Lung (tissue), 12 donors: ENCODE data around the gene STAT6. TPM values are rescaled to one million over a fixed set of nuclear protein-coding genes. Genes with fewer than 3 reads are reported as not detected.

Experiments
- ATAC-seq: fragments of 200-7000 bp; cut with Tn5 transposase; one replicate; pipeline ENCODE4 v1.9.1; 2020; ENCODE audit warnings: moderate number of reproducible peaks; ENCODE audit not compliant: insufficient read depth, low FRiP score
- DNase-seq, 3 donors: peaks; one replicate each; pipeline ENCODE4 v3.0.0-alpha.2; 2013 to 2017
- H3K27ac ChIP-seq, 2 donors: one replicate each; pipeline ENCODE4 v1.5.1; 2013; ENCODE audit warnings: mild to moderate bottlenecking in 2 of 2, moderate library complexity in 2 of 2, control low read depth in 1 of 2, inconsistent platforms in 1 of 2, low read depth in 1 of 2, low read length in 1 of 2
- H3K27me3 ChIP-seq, 3 donors: one replicate each; pipeline ENCODE4 v1.5.1; 2013; ENCODE audit warnings: low read length in 2 of 3; ENCODE audit not compliant: control insufficient read depth in 3 of 3, insufficient read depth in 3 of 3
- H3K36me3 ChIP-seq, 4 donors: one replicate each; pipeline ENCODE4 v1.5.1; 2013; ENCODE audit warnings: low read length in 4 of 4, mild to moderate bottlenecking in 1 of 4, moderate library complexity in 1 of 4; ENCODE audit not compliant: control insufficient read depth in 4 of 4, insufficient read depth in 4 of 4
- H3K4me1 ChIP-seq, 5 donors: one replicate each; pipeline ENCODE4 v1.5.1; 2013; ENCODE audit warnings: low read length in 5 of 5, mild to moderate bottlenecking in 2 of 5, moderate library complexity in 1 of 5; ENCODE audit not compliant: control insufficient read depth in 5 of 5, insufficient read depth in 5 of 5
- H3K4me3 ChIP-seq: one replicate; pipeline ENCODE4 v1.5.1; 2013; ENCODE audit warnings: mild to moderate bottlenecking, control low read depth, moderate library complexity
- H3K9ac ChIP-seq, 2 donors: one replicate each; pipeline ENCODE4 v1.5.1; 2013; ENCODE audit warnings: low read length in 2 of 2, control low read depth in 1 of 2; ENCODE audit not compliant: insufficient read depth in 1 of 2
- H3K9me3 ChIP-seq, 4 donors: one replicate each; pipeline ENCODE4 v1.5.1; 2013; ENCODE audit warnings: low read length in 3 of 4, mild to moderate bottlenecking in 1 of 4, moderate library complexity in 1 of 4; ENCODE audit not compliant: control insufficient read depth in 4 of 4, insufficient read depth in 3 of 4
- WGBS, 2 donors: extraction: QIAGEN DNeasy Blood & Tissue Kit; methylation state at CpG; one replicate each; pipeline ENCODE4 v1.1.7; 2013; 5-methylcytosine and 5-hydroxymethylcytosine counted together
- polyA plus RNA-seq, 2 donors: library from polyadenylated mRNA; stranded (reverse); fragments of 200-250 nt; gene quantifications; one replicate each; pipeline ENCODE4 v1.2.1, GENCODE V29; 2013
- total RNA-seq, 2 donors: library from RNA; depleted of rRNA in 1 of 2; stranded (reverse); fragments of >200 nt in 1 of 2; gene quantifications; one replicate each; pipeline ENCODE4 v1.2.1, GENCODE V29; 2014 to 2021
- TF ChIP-seq, protein P1 (sequence below): IDR thresholded peaks from 2 replicates; pipeline ENCODE4 v1.5.1; 2012; ENCODE audit warnings: mild to moderate bottlenecking; ENCODE audit errors: control extremely low read depth, extremely low read depth
- donor health status: control.
- donor health status: control.
- donor health status: Bipolar disorder and iron deficiency.
- donor health status: healthy.
- donor health status: DM: yes; HTN: yes; CAD: no.

Gene STAT6
- total and polyA plus RNA-seq, 4 donors = 118 to 216 (median 174) TPM

- no peaks in the 10 kb centered on the region for H3K27me3 ChIP-seq
- H3K9me3 ChIP-seq = no peaks in the 10 kb centered on the region
- H3K27ac ChIP-seq = peak overlapping the region in 1 of 2 donors; percentile 38
- no peak overlapping the region for H3K9ac ChIP-seq
- 85 to 89% methylated on average over 8 of the region's 8 CpGs for WGBS, 2 donors
- peaks cover 8 to 68% (median 51%) of the 10 kb centered on the region in 4 donors for H3K36me3 ChIP-seq
- DNase-seq (no peak), ATAC-seq (no peak)
- TF ChIP-seq, protein P1, sequence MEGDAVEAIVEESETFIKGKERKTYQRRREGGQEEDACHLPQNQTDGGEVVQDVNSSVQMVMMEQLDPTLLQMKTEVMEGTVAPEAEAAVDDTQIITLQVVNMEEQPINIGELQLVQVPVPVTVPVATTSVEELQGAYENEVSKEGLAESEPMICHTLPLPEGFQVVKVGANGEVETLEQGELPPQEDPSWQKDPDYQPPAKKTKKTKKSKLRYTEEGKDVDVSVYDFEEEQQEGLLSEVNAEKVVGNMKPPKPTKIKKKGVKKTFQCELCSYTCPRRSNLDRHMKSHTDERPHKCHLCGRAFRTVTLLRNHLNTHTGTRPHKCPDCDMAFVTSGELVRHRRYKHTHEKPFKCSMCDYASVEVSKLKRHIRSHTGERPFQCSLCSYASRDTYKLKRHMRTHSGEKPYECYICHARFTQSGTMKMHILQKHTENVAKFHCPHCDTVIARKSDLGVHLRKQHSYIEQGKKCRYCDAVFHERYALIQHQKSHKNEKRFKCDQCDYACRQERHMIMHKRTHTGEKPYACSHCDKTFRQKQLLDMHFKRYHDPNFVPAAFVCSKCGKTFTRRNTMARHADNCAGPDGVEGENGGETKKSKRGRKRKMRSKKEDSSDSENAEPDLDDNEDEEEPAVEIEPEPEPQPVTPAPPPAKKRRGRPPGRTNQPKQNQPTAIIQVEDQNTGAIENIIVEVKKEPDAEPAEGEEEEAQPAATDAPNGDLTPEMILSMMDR = no peak
- H3K4me3 ChIP-seq = no peak overlapping the region
- H3K4me1 ChIP-seq = peaks cover 0 to 25% (median 11%) of the 10 kb centered on the region in 5 donors
These were observed 14.2 kb downstream of the STAT6 start for GRCh38 chr12:57096748-57097553.

DNA sequence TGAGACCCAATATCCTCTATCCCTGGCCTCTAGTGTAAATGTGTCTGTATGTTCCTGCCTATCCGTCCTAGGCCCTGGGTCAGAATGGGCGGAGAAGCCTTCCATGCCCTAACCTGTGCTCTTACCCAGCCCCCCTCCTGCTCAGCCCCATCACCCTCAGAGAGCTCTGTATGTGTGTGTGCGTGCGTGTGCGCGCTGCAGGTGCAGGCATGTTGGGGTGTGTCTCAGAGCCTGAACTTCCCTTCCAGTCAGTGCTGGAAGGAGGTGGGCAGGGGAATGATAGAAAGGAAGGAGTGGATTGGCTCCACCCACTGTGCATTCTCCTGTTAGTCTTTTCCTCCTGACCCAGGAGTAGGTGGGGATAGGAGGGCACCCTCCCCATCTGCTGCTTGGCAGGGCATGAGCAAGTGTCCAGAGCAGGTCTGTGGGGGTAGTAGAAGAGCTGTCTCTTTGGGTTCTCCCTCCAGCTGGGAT lies 15.0 kb downstream of the STAT6 start:
- Histone ChIP-seq H3K9ac (no peak overlapping the region), H3K36me3 (peaks cover 11 to 74% (median 56%) of the 10 kb centered on the region in 4 donors), H3K4me3 (no peak overlapping the region), H3K4me1 (peaks cover 0 to 33% (median 14%) of the 10 kb centered on the region in 5 donors), H3K27ac (no peak overlapping the region), H3K27me3 (no peaks in the 10 kb centered on the region), H3K9me3 (no peaks in the 10 kb centered on the region)
- ATAC-seq (no peak), DNase-seq (no peak)
- TF ChIP-seq, protein P1 = no peak
- WGBS, 2 donors = 81 to 92% methylated on average over 6 of the region's 6 CpGs

GRCh38 chr12:57095440-57095839 lies 15.7 kb downstream of the STAT6 start:
- DNase-seq (no peak), ATAC-seq (no peak)
- no peaks in the 10 kb centered on the region for H3K9me3 ChIP-seq
- no peak overlapping the region for H3K9ac ChIP-seq
- no peaks in the 10 kb centered on the region for H3K27me3 ChIP-seq
- TF ChIP-seq, protein P1 = no peak
- H3K4me1 ChIP-seq = peaks cover 0 to 40% (median 18%) of the 10 kb centered on the region in 5 donors
- no peak overlapping the region for H3K4me3 ChIP-seq
- 81 to 92% methylated on average over 3 of the region's 3 CpGs for WGBS, 2 donors
- H3K27ac ChIP-seq = no peak overlapping the region
- H3K36me3 ChIP-seq = peaks cover 11 to 77% (median 58%) of the 10 kb centered on the region in 4 donors
